Upper lobe of left lung (tissue), 4 donors: ENCODE measurements around the gene LRRK1.

Source experiments
- CTCF ChIP-seq, 6 experiments: fragments of 450-650 bp in 4 of 6; fragments of 200-600 bp in 2 of 6; sonication (generic) in 2 of 6; IDR thresholded peaks; one replicate each; pipeline ENCODE4 v1.5.1; 2016 to 2019; ENCODE audit warnings: antibody characterized with exemption in 6 of 6
- POLR2AphosphoS5 ChIP-seq, 2 donors: sonication (generic); formaldehyde crosslinking; IDR thresholded peaks; one replicate each; pipeline ENCODE4 v1.5.1; 2017; ENCODE audit warnings: antibody characterized with exemption in 2 of 2

DNA sequence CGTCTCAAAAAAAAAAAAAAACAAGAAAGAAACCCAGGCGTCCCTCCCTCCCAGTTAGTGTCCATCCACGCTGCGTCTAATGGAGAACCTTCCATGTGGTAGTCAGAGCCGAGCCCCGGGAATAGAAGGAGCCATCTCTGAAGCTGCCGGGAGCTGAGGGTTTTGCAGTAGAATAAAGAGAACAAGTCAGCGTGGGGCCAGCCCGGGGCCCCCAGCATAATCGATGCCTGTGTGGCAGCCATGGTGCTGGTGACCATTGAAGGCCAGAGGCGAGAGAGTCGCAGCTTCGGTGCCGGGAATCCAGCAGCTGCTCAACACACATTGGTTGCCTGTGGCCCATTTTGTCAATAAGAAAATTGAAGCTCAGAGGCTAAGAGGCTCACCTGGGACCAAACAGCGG is 181.0 kb downstream of the LRRK1 start:
- TF ChIP-seq CTCF (IDR thresholded peaks at IDR 0.05) (no peak), POLR2AphosphoS5 (IDR thresholded peaks at IDR 0.05) (no peak)
